ENCODE measurements around the gene AACS. TPM values are rescaled to one million over a fixed set of nuclear protein-coding genes. Genes with fewer than 3 reads are reported as not detected.
A peak's percentile ranks its signal among the peaks of the same experiment; 100 is the strongest.

The AACS gene
- polyA plus RNA-seq, 2 of the 4 experiments (the other 2 are of a cell fraction) = 18.6 to 20.4 TPM

DNA sequence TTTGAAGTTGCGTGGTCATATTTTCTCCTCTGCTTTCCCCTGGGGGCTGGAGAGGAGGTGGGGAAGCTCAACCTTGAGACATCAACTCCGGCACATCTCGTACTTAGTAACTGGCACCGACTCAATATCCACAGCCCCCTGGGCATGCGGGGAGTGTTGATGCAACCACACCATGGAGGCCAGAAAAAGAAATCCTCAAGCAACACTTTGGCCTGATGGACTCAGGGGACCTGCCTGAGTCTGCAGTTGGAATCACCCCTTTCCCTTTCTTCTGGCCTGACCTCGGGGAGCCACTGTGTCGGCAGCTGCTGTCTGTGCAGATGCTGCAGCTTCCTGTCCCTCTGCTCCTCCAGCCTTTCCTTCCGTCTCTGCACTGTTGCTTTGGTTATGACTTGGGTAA lies 11.4 kb upstream of the AACS start:
- DNase-seq (ENCODE audit: low read depth in 1 of 2, low spot score in 1 of 2) (no peak), ATAC-seq (no peak), FAIRE-seq (no peak)
- ChIA-PET CTCF (no interaction called here), POLR2A (no interaction called here)
- Histone ChIP-seq H3K4me3 (no peak overlapping the region), H3K4me1 (no peaks in the 10 kb centered on the region), H3K27ac (no peak overlapping the region), H3K4me2 (no peak overlapping the region), H3K9me3 (no peaks in the 10 kb centered on the region)
- TF ChIP-seq TFCP2L1 (CRISPR knock-in tag; IDR thresholded peaks at IDR 0.05) = no peak
- no peak for TF ChIP-seq HDAC2 (IDR thresholded peaks at IDR 0.05)
- no peak for TF ChIP-seq PBX3 (IDR thresholded peaks at IDR 0.05)
- TF ChIP-seq REST (IDR thresholded peaks at IDR 0.05) = no peak
- no peak for TF ChIP-seq USF2 (IDR thresholded peaks at IDR 0.05)
- no peak for TF ChIP-seq CEBPB (IDR thresholded peaks at IDR 0.05)
- TF ChIP-seq FOXS1 (CRISPR knock-in tag; IDR thresholded peaks at IDR 0.05) = no peak
- TF ChIP-seq RAD21 (conservative IDR thresholded peaks at IDR 0.05 in 1 of 2, IDR thresholded peaks at IDR 0.05 in 1 of 2) = no peak
- no peak for TF ChIP-seq CBX8 (IDR thresholded peaks at IDR 0.05)
- TF ChIP-seq SREBF2 (IDR thresholded peaks at IDR 0.05) = no peak
- no peak for TF ChIP-seq EHF (CRISPR knock-in tag; IDR thresholded peaks at IDR 0.05)
- TF ChIP-seq, protein P1, sequence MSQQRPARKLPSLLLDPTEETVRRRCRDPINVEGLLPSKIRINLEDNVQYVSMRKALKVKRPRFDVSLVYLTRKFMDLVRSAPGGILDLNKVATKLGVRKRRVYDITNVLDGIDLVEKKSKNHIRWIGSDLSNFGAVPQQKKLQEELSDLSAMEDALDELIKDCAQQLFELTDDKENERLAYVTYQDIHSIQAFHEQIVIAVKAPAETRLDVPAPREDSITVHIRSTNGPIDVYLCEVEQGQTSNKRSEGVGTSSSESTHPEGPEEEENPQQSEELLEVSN (IDR thresholded peaks at IDR 0.05; ENCODE audit: borderline replicate concordance, low read depth) = no peak
- no peak for TF ChIP-seq BHLHE40 (IDR thresholded peaks at IDR 0.05; ENCODE audit: low read depth, low read length)
- 74% methylated on average over 8 of the region's 8 CpGs for WGBS (ENCODE audit: missing lambda C conversion rate)

DNA sequence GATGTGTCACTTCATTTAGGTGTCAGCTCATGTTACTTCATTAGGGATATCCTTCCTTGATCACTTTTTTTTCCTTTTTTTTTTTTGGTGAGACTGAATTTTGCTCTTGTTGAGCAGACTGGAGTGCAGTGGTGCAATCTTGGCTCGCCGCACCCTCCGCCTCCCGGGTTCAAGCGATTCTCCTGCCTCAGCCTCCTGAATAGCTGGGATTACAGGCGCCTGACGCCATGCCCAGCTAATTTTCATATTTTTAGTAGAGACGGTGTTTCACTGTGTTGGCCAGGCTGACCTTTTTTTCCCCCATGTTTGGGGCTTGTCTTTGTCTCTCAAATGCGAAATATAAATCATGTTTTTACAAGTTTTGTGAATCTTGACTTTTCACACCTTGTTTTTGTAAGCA lies 9.6 kb upstream of the AACS start:
- TF ChIP-seq MYC (IDR thresholded peaks at IDR 0.05; ENCODE audit: borderline replicate concordance, low read length) = no peak
- TF ChIP-seq RNF2 (IDR thresholded peaks at IDR 0.05; ENCODE audit: borderline replicate concordance, low read depth) = no peak
- TF ChIP-seq CHD2 (IDR thresholded peaks at IDR 0.05; ENCODE audit: low read length, partially characterized antibody) = no peak
- no peak for TF ChIP-seq FOSL2 (IDR thresholded peaks at IDR 0.05)
- TF ChIP-seq FOSL2 (CRISPR knock-in tag; IDR thresholded peaks at IDR 0.05) = no peak
- no peak overlapping the region for H3K27ac ChIP-seq
- POLR2A ChIA-PET = no interaction called here
- no peaks in the 10 kb centered on the region for H3K9me3 ChIP-seq
- H3K4me1 ChIP-seq = no peaks in the 10 kb centered on the region
- no peak overlapping the region for H3K4me3 ChIP-seq
- ATAC-seq (no peak), FAIRE-seq (no peak), DNase-seq (ENCODE audit: low read depth in 1 of 2, low spot score in 1 of 2) (no peak)
- WGBS (ENCODE audit: missing lambda C conversion rate) = 84% methylated on average over 9 of the region's 9 CpGs
- H3K4me2 ChIP-seq = no peak overlapping the region
- CTCF ChIA-PET = interaction anchor here (0.6 kb wide), 1 partner anchor 147 kb away, joined by 3 read pairs; no protein-coding TSS in a partner anchor

DNA sequence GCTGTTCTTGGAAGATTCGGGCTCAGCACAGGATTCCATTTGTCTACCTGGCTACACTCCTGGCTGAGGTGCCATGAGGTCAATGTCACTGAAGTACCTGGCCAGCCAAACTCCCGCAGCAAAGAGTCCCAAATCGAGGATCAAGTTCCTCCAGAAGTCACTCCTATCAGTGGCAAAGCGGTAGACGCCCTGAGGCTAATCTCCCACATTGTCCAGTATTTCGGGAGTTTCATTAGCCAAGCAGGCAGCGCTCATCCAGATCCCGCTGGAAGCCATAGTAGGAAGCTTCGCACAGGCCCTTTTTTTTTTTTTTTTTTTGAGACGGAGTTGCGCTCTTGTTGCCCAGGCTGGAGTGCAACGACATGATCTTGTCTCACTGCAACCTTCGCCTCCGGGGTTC lies 8.9 kb upstream of the AACS start:
- ChIA-PET POLR2A (no interaction called here), CTCF (no interaction called here)
- DNase-seq (ENCODE audit: low read depth in 1 of 2, low spot score in 1 of 2) = no peak
- peak in 1 of 2 experiments; percentile 28; a peak in 2 of 6 replicates for ATAC-seq
- no peaks in the 10 kb centered on the region for H3K4me1 ChIP-seq
- H3K4me3 ChIP-seq = no peak overlapping the region
- FAIRE-seq = no peak
- WGBS (ENCODE audit: missing lambda C conversion rate) = 82% methylated on average over 14 of the region's 14 CpGs
- H3K9me3 ChIP-seq = no peaks in the 10 kb centered on the region
- H3K27ac ChIP-seq = no peak overlapping the region
- H3K4me2 ChIP-seq = no peak overlapping the region
- TF ChIP-seq MAZ (IDR thresholded peaks at IDR 0.05; ENCODE audit: borderline replicate concordance, low read depth, low read length) (no peak), HDAC2 (IDR thresholded peaks at IDR 0.05) (no peak), CEBPB (IDR thresholded peaks at IDR 0.05) (no peak), REST (IDR thresholded peaks at IDR 0.05) (no peak), CHD2 (IDR thresholded peaks at IDR 0.05; ENCODE audit: low read length, partially characterized antibody) (no peak), FOXS1 (CRISPR knock-in tag; IDR thresholded peaks at IDR 0.05) (no peak), ZSCAN20 (CRISPR knock-in tag; IDR thresholded peaks at IDR 0.05) (no peak), NR3C1 (IDR thresholded peaks at IDR 0.05) (no peak), POLR2AphosphoS2 (conservative IDR thresholded peaks at IDR 0.05; ENCODE audit: low read length) (no peak), ZNF302 (CRISPR knock-in tag; IDR thresholded peaks at IDR 0.05) (no peak)
- TF ChIP-seq, protein P2, sequence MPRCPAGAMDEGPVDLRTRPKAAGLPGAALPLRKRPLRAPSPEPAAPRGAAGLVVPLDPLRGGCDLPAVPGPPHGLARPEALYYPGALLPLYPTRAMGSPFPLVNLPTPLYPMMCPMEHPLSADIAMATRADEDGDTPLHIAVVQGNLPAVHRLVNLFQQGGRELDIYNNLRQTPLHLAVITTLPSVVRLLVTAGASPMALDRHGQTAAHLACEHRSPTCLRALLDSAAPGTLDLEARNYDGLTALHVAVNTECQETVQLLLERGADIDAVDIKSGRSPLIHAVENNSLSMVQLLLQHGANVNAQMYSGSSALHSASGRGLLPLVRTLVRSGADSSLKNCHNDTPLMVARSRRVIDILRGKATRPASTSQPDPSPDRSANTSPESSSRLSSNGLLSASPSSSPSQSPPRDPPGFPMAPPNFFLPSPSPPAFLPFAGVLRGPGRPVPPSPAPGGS (IDR thresholded peaks at IDR 0.05) = no peak

All from A549 (cell line).